Naive thymus-derived CD8-positive, alpha-beta T cell (primary cell): ENCODE results near the gene RBM28. TPM values are rescaled to one million over a fixed set of nuclear protein-coding genes. Genes with fewer than 3 reads are reported as not detected.

ENCODE experiments used
- ATAC-seq, 2 donors: fragments of 150-1000 bp; cut with Tn5 transposase in 1 of 2; sonication (Bioruptor Pico), chemical (Tn5 transposase) in 1 of 2; 1 replicate in 1 of 2; 2 replicates in 1 of 2; pipeline ENCODE4 v1.10.0; 2021; ENCODE audit warnings: mild to moderate bottlenecking in 2 of 2, moderate library complexity in 2 of 2
- POLR2A ChIA-PET: fragments of 350-600 bp; sonication (Branson Sonifier 250); formaldehyde crosslinking; loops from one replicate; lab custom pipeline; 2021; ENCODE audit warnings: antibody characterized with exemption; lab: Charles Lee
- DNase-seq, 10 donors: peaks; one replicate each; pipeline versions ENCODE4 v3.0.0 to v3.0.0-alpha.2; 2020 to 2022
- H3K27ac Mint-ChIP-seq, 10 donors: one replicate each; pipeline ENCODE4 v1.8.0; 2020 to 2022; ENCODE audit warnings: mild to moderate bottlenecking in 10 of 10, mixed read lengths in 10 of 10, moderate library complexity in 4 of 10, inconsistent platforms in 1 of 10
- H3K27me3 Mint-ChIP-seq, 5 donors: one replicate each; pipeline ENCODE4 v1.8.0; 2021 to 2022; ENCODE audit warnings: mixed read lengths in 5 of 5
- H3K36me3 Mint-ChIP-seq, 3 donors: one replicate each; pipeline ENCODE4 v1.8.0; 2020 to 2022; ENCODE audit warnings: mixed read lengths in 3 of 3, mild to moderate bottlenecking in 2 of 3, inconsistent platforms in 1 of 3
- H3K4me1 Mint-ChIP-seq, 4 donors: one replicate each; pipeline ENCODE4 v1.8.0; 2021 to 2022; ENCODE audit warnings: mixed read lengths in 4 of 4
- H3K4me3 Mint-ChIP-seq, 10 donors: one replicate each; pipeline ENCODE4 v1.8.0; 2020 to 2022; ENCODE audit warnings: mild to moderate bottlenecking in 10 of 10, mixed read lengths in 10 of 10, moderate library complexity in 6 of 10, inconsistent platforms in 1 of 10
- H3K9me3 Mint-ChIP-seq, 9 donors: one replicate each; pipeline ENCODE4 v1.8.0; 2020 to 2022; ENCODE audit warnings: mixed read lengths in 9 of 9, mild to moderate bottlenecking in 3 of 9, inconsistent platforms in 1 of 9, moderate library complexity in 1 of 9
- polyA plus RNA-seq, 3 donors: library from polyadenylated mRNA; unstranded; fragments of 300-500 nt; fragmentation: Illumina TruSeq; gene quantifications; one replicate each; pipeline ENCODE4 v1.2.3, GENCODE V29; 2021
- total RNA-seq, 8 experiments: library from RNA in 2 of 8; stranded (reverse) in 2 of 8; gene quantifications; one replicate each; pipeline ENCODE4 v1.2.3 and lab custom pipeline; 2021 to 2026

Gene RBM28
- total and polyA plus RNA-seq, 5 experiments from 2014 or later, result 8.4 to 53.8 (median 9.1) TPM

- peaks cover 0 to 3% (median 0%) of the 10 kb centered on the region in 9 donors for H3K9me3 Mint-ChIP-seq
- ATAC-seq (no peak), DNase-seq (no peak)
- H3K27ac Mint-ChIP-seq, result peak overlapping the region in 1 of 10 donors; percentile 3
- H3K4me3 Mint-ChIP-seq, result no peak overlapping the region
- H3K36me3 Mint-ChIP-seq, result no peaks in the 10 kb centered on the region
- H3K4me1 Mint-ChIP-seq, result peaks cover 2 to 5% (median 4%) of the 10 kb centered on the region in 4 donors
- POLR2A ChIA-PET, result no interaction called here
- peaks cover 0 to 1% (median 0%) of the 10 kb centered on the region in 5 donors for H3K27me3 Mint-ChIP-seq
Observed at GRCh38 chr7:128384726-128385125, 41.0 kb upstream of the RBM28 start.

- POLR2A ChIA-PET, result no interaction called here
- Mint-ChIP-seq H3K4me1 (peaks cover 2 to 5% (median 4%) of the 10 kb centered on the region in 4 donors), H3K27ac (peak overlapping the region in 1 of 10 donors; percentile 28), H3K4me3 (no peak overlapping the region), H3K27me3 (peaks cover 0 to 1% (median 0%) of the 10 kb centered on the region in 5 donors), H3K9me3 (peaks cover 0 to 3% (median 0%) of the 10 kb centered on the region in 9 donors), H3K36me3 (no peaks in the 10 kb centered on the region)
- ATAC-seq (no peak), DNase-seq (no peak)
Observed at GRCh38 chr7:128383776-128384175, 40.1 kb upstream of the RBM28 start.

- peaks cover 0 to 2% (median 0%) of the 10 kb centered on the region in 4 donors for H3K4me1 Mint-ChIP-seq
- POLR2A ChIA-PET, result no interaction called here
- peaks cover 0 to 1% (median 0%) of the 10 kb centered on the region in 5 donors for H3K27me3 Mint-ChIP-seq
- no peaks in the 10 kb centered on the region for H3K36me3 Mint-ChIP-seq
- peaks cover 0 to 3% (median 0%) of the 10 kb centered on the region in 9 donors for H3K9me3 Mint-ChIP-seq
- H3K27ac Mint-ChIP-seq, result no peak overlapping the region
- DNase-seq, result peak in 2 of 10 donors; percentile 10 to 16
- ATAC-seq, result peak in 1 of 2 donors; percentile 39
- H3K4me3 Mint-ChIP-seq, result no peak overlapping the region
Observed at GRCh38 chr7:128381161-128381821, 37.6 kb upstream of the RBM28 start.

GRCh38 chr7:128380483-128381106 lies 36.9 kb upstream of the RBM28 start:
- no peaks in the 10 kb centered on the region for H3K9me3 Mint-ChIP-seq
- peaks cover 0 to 2% (median 0%) of the 10 kb centered on the region in 4 donors for H3K4me1 Mint-ChIP-seq
- DNase-seq (no peak), ATAC-seq (no peak)
- no peaks in the 10 kb centered on the region for H3K36me3 Mint-ChIP-seq
- POLR2A ChIA-PET, result no interaction called here
- H3K4me3 Mint-ChIP-seq, result no peak overlapping the region
- no peak overlapping the region for H3K27ac Mint-ChIP-seq
- H3K27me3 Mint-ChIP-seq, result peaks cover 0 to 2% (median 0%) of the 10 kb centered on the region in 5 donors

GRCh38 chr7:128379900-128380479 lies 36.3 kb upstream of the RBM28 start:
- Mint-ChIP-seq H3K4me1 (peaks cover 0 to 2% (median 0%) of the 10 kb centered on the region in 4 donors), H3K27ac (no peak overlapping the region), H3K27me3 (peaks cover 0 to 2% (median 0%) of the 10 kb centered on the region in 5 donors), H3K9me3 (no peaks in the 10 kb centered on the region), H3K36me3 (no peaks in the 10 kb centered on the region), H3K4me3 (no peak overlapping the region)
- POLR2A ChIA-PET, result no interaction called here
- no peak for ATAC-seq
- DNase-seq, result no peak

GRCh38 chr7:128378637-128379036 lies 34.9 kb upstream of the RBM28 start:
- Mint-ChIP-seq H3K27ac (peak overlapping the region in 1 of 10 donors; percentile 65), H3K36me3 (no peaks in the 10 kb centered on the region), H3K4me1 (peaks cover 0 to 2% (median 0%) of the 10 kb centered on the region in 4 donors), H3K27me3 (peaks cover 0 to 4% (median 2%) of the 10 kb centered on the region in 5 donors), H3K9me3 (peaks cover 0 to 3% (median 0%) of the 10 kb centered on the region in 9 donors), H3K4me3 (no peak overlapping the region)
- POLR2A ChIA-PET, result no interaction called here
- DNase-seq (no peak), ATAC-seq (no peak)

GRCh38 chr7:128376077-128376476 lies 32.4 kb upstream of the RBM28 start:
- ATAC-seq, result no peak
- POLR2A ChIA-PET, result no interaction called here
- no peak for DNase-seq
- H3K27me3 Mint-ChIP-seq, result peaks cover 0 to 7% (median 2%) of the 10 kb centered on the region in 5 donors
- peaks cover 0 to 3% (median 0%) of the 10 kb centered on the region in 9 donors for H3K9me3 Mint-ChIP-seq
- H3K36me3 Mint-ChIP-seq, result no peaks in the 10 kb centered on the region
- no peak overlapping the region for H3K27ac Mint-ChIP-seq
- H3K4me1 Mint-ChIP-seq, result peaks cover 0 to 1% (median 0%) of the 10 kb centered on the region in 4 donors
- no peak overlapping the region for H3K4me3 Mint-ChIP-seq

GRCh38 chr7:128374041-128374440 lies 30.3 kb upstream of the RBM28 start:
- Mint-ChIP-seq H3K9me3 (peaks cover 0 to 3% (median 0%) of the 10 kb centered on the region in 9 donors), H3K36me3 (no peaks in the 10 kb centered on the region), H3K4me1 (no peaks in the 10 kb centered on the region), H3K27ac (no peak overlapping the region), H3K4me3 (no peak overlapping the region), H3K27me3 (peaks cover 0 to 11% (median 9%) of the 10 kb centered on the region in 5 donors)
- POLR2A ChIA-PET, result interaction anchor here (1.5 kb wide), 1 partner anchor 21 kb away, joined by 4 read pairs; no protein-coding TSS in a partner anchor
- DNase-seq (no peak), ATAC-seq (no peak)

GRCh38 chr7:128373606-128374005 lies 29.9 kb upstream of the RBM28 start:
- POLR2A ChIA-PET, result no interaction called here
- Mint-ChIP-seq H3K27ac (no peak overlapping the region), H3K9me3 (peaks cover 0 to 3% (median 0%) of the 10 kb centered on the region in 9 donors), H3K27me3 (peaks cover 1 to 11% (median 9%) of the 10 kb centered on the region in 5 donors), H3K4me3 (no peak overlapping the region), H3K36me3 (no peaks in the 10 kb centered on the region), H3K4me1 (no peaks in the 10 kb centered on the region)
- no peak for ATAC-seq
- DNase-seq, result no peak

- DNase-seq, result no peak
- no peak overlapping the region for H3K4me3 Mint-ChIP-seq
- no peaks in the 10 kb centered on the region for H3K36me3 Mint-ChIP-seq
- peaks cover 13 to 29% (median 21%) of the 10 kb centered on the region in 5 donors for H3K27me3 Mint-ChIP-seq
- no peak for ATAC-seq
- no peaks in the 10 kb centered on the region for H3K4me1 Mint-ChIP-seq
- H3K27ac Mint-ChIP-seq, result no peak overlapping the region
- POLR2A ChIA-PET, result no interaction called here
- H3K9me3 Mint-ChIP-seq, result peaks cover 0 to 3% (median 0%) of the 10 kb centered on the region in 9 donors
Observed at GRCh38 chr7:128370491-128370890, 26.8 kb upstream of the RBM28 start.

GRCh38 chr7:128366986-128367385 lies 23.3 kb upstream of the RBM28 start:
- H3K4me1 Mint-ChIP-seq, result peaks cover 4 to 7% (median 6%) of the 10 kb centered on the region in 4 donors
- peaks cover 28 to 64% (median 48%) of the 10 kb centered on the region in 5 donors for H3K27me3 Mint-ChIP-seq
- POLR2A ChIA-PET, result interaction anchor here (1.4 kb wide), 1 partner anchor 9 kb away, joined by 4 read pairs; no protein-coding TSS in a partner anchor

GRCh38 chr7:128366300-128366699 lies 22.6 kb upstream of the RBM28 start:
- ATAC-seq, result no peak
- peaks cover 32 to 68% (median 52%) of the 10 kb centered on the region in 5 donors for H3K27me3 Mint-ChIP-seq
- POLR2A ChIA-PET, result interaction anchor here (1.4 kb wide), 1 partner anchor 8 kb away, joined by 4 read pairs; no protein-coding TSS in a partner anchor

More at GRCh38 chr7:128366986-128367385, 23.3 kb upstream of the RBM28 start:
- H3K4me3 Mint-ChIP-seq, result no peak overlapping the region
- peak overlapping the region in 1 of 10 donors; percentile 33 for H3K27ac Mint-ChIP-seq
- DNase-seq (no peak), ATAC-seq (no peak)
- no peaks in the 10 kb centered on the region for H3K36me3 Mint-ChIP-seq
- no peaks in the 10 kb centered on the region for H3K9me3 Mint-ChIP-seq

More at GRCh38 chr7:128366300-128366699, 22.6 kb upstream of the RBM28 start:
- H3K9me3 Mint-ChIP-seq, result no peaks in the 10 kb centered on the region
- no peaks in the 10 kb centered on the region for H3K36me3 Mint-ChIP-seq
- H3K27ac Mint-ChIP-seq, result no peak overlapping the region
- no peak overlapping the region for H3K4me3 Mint-ChIP-seq
- H3K4me1 Mint-ChIP-seq, result peaks cover 7 to 14% (median 9%) of the 10 kb centered on the region in 4 donors
- no peak for DNase-seq
